Measurements from ENCODE around the gene KCNK10. TPM values are rescaled to one million over a fixed set of nuclear protein-coding genes. Genes with fewer than 3 reads are reported as not detected.

The KCNK10 gene
- total RNA-seq, 2 donors from 2014 or later = not detected

- no peaks in the 10 kb centered on the region for H3K27me3 ChIP-seq
- H3K36me3 ChIP-seq = no peaks in the 10 kb centered on the region
- no peak for DNase-seq (ENCODE audit: low spot score)
- TF ChIP-seq CTCF (IDR thresholded peaks at IDR 0.05) = no peak
- no peaks in the 10 kb centered on the region for H3K4me1 ChIP-seq
- no peak overlapping the region for H3K4me3 ChIP-seq
- H3K9me3 ChIP-seq = no peaks in the 10 kb centered on the region
- H3K27ac ChIP-seq = no peak overlapping the region
Measured at GRCh38 chr14:88342980-88343379, 19.9 kb upstream of the KCNK10 start.

DNA sequence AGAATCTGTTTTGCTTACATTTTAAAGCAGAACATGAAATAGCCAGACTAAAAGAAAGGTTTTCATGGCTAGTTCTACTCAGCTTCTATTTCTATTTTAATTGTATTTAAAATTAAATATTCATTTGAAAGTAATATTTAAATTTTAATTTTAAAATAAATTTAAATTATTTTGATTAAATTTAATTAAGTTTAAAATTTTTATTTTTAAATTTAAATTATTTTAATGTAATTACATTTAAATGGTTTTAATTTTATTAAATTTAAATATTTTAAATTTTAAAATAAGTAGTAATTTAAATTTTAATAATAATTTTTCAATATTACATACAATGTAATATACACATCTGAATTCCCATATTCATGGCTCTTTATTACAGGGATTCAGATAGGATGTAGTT is 17.3 kb upstream of the KCNK10 start:
- no peak for TF ChIP-seq CTCF (IDR thresholded peaks at IDR 0.05)
- Histone ChIP-seq H3K27me3 (no peaks in the 10 kb centered on the region), H3K27ac (no peak overlapping the region), H3K9me3 (no peaks in the 10 kb centered on the region), H3K36me3 (no peaks in the 10 kb centered on the region), H3K4me3 (no peak overlapping the region), H3K4me1 (no peaks in the 10 kb centered on the region)
- DNase-seq (ENCODE audit: low spot score) = no peak

DNA sequence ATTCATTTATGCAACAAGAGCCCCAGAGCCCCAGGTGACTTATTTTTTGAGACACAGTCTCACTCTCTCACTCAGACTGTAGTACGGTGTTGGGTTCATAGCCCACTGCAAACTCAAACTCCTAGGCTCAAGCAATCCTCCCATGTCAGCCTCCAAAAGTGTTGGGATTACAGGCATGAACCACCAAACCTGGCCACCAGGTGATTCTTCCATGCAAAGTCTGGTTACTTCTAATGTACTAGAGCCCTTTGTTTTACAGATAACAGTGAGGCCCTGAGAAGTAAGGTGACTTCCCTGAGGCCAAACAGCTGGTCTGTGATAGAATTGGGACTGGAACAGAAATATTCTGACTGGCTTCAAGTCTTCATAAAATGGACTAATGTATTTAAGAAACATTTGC is 10.0 kb upstream of the KCNK10 start:
- no peak for DNase-seq (ENCODE audit: low spot score)
- Histone ChIP-seq H3K27ac (no peak overlapping the region), H3K9me3 (peaks cover 0 to 4% of the 10 kb centered on the region in 2 donors), H3K4me3 (no peak overlapping the region), H3K4me1 (no peaks in the 10 kb centered on the region), H3K36me3 (no peaks in the 10 kb centered on the region), H3K27me3 (no peaks in the 10 kb centered on the region)
- no peak for TF ChIP-seq CTCF (IDR thresholded peaks at IDR 0.05)

GRCh38 chr14:88327497-88327896 is 4.4 kb upstream of the KCNK10 start:
- DNase-seq (ENCODE audit: low spot score) = no peak
- Histone ChIP-seq H3K27me3 (peaks cover 8 to 13% of the 10 kb centered on the region in 2 donors), H3K27ac (no peak overlapping the region), H3K4me1 (peaks cover 0 to 17% of the 10 kb centered on the region in 2 donors), H3K4me3 (no peak overlapping the region), H3K9me3 (peaks cover 0 to 4% of the 10 kb centered on the region in 2 donors), H3K36me3 (no peaks in the 10 kb centered on the region)
- no peak for TF ChIP-seq CTCF (IDR thresholded peaks at IDR 0.05)

GRCh38 chr14:88326352-88327103 is 3.5 kb upstream of the KCNK10 start:
- peaks cover 0 to 4% of the 10 kb centered on the region in 2 donors for H3K9me3 ChIP-seq
- H3K4me3 ChIP-seq = no peak overlapping the region
- H3K27ac ChIP-seq = no peak overlapping the region
- peaks cover 8 to 13% of the 10 kb centered on the region in 2 donors for H3K27me3 ChIP-seq
- DNase-seq (ENCODE audit: low spot score) = no peak
- peaks cover 0 to 23% of the 10 kb centered on the region in 2 donors for H3K4me1 ChIP-seq
- H3K36me3 ChIP-seq = no peaks in the 10 kb centered on the region
- TF ChIP-seq CTCF (IDR thresholded peaks at IDR 0.05) = no peak

DNA sequence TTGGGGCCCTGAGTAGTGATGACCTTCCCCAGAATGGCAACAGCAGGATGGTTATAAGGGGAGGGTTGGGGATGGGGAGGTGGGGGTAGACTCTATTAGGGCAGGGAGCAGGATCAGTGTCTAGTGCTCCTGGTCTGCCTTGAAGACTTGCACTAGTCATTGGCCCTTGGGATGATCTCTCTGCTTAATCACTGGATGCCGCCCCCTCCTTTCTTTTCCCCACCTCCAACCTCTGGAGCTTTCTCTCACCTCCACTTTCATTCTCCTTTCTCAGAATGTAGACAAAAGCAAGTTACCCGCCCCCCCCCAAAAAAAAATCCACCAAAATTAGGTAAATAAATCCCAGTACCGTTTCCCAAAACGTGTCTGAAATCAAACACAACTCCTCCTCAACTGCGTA is 2.8 kb upstream of the KCNK10 start:
- peaks cover 0 to 23% of the 10 kb centered on the region in 2 donors for H3K4me1 ChIP-seq
- peaks cover 8 to 13% of the 10 kb centered on the region in 2 donors for H3K27me3 ChIP-seq
- no peak for TF ChIP-seq CTCF (IDR thresholded peaks at IDR 0.05)
- H3K4me3 ChIP-seq = no peak overlapping the region
- no peaks in the 10 kb centered on the region for H3K36me3 ChIP-seq
- no peak overlapping the region for H3K27ac ChIP-seq
- no peak for DNase-seq (ENCODE audit: low spot score)
- peaks cover 0 to 4% of the 10 kb centered on the region in 2 donors for H3K9me3 ChIP-seq
